Activated CD8-positive, alpha-beta memory T cell treated with anti-CD3 and anti-CD28 coated beads, Interleukin-2, amount 10 ng/mL, durations not matched to agents 7 days and 5 days (primary cell): ENCODE measurements around the gene APLF. TPM values are rescaled to one million over a fixed set of nuclear protein-coding genes. Genes with fewer than 3 reads are reported as not detected.
A peak's percentile ranks its signal among the peaks of the same experiment; 100 is the strongest.
"Not testable (repeated sequence)": the region's sequence is repeated elsewhere in the genome, so short reads cannot be mapped to it uniquely, and the experiment has no call there.

ENCODE experiments used
- ATAC-seq: fragments of 150-1000 bp; cut with Tn5 transposase; one replicate; pipeline ENCODE4 v1.10.0; 2021; ENCODE audit warnings: moderate library complexity
- CTCF ChIA-PET: fragments of 350-600 bp; sonication (Branson Sonifier 250); formaldehyde crosslinking; loops from one replicate; lab custom pipeline; 2021; ENCODE audit warnings: antibody characterized with exemption; lab: Charles Lee
- DNase-seq: peaks from one replicate; pipeline ENCODE4 v3.0.0-alpha.2; 2020
- H3K27ac Mint-ChIP-seq: one replicate; pipeline ENCODE4 v1.8.0; 2021; ENCODE audit warnings: mild to moderate bottlenecking, mixed read lengths
- H3K27me3 Mint-ChIP-seq: one replicate; pipeline ENCODE4 v1.8.0; 2021; ENCODE audit warnings: mixed read lengths
- H3K36me3 Mint-ChIP-seq: one replicate; pipeline ENCODE4 v1.8.0; 2021; ENCODE audit warnings: mild to moderate bottlenecking, mixed read lengths
- H3K4me1 Mint-ChIP-seq: one replicate; pipeline ENCODE4 v1.8.0; 2021; ENCODE audit warnings: mixed read lengths
- H3K4me3 Mint-ChIP-seq: one replicate; pipeline ENCODE4 v1.8.0; 2021; ENCODE audit warnings: mild to moderate bottlenecking, moderate library complexity, mixed read lengths
- H3K9me3 Mint-ChIP-seq: one replicate; pipeline ENCODE4 v1.8.0; 2022; ENCODE audit warnings: low read depth, mixed read lengths
- total RNA-seq, 2 experiments: library from RNA; stranded (reverse); gene quantifications; one replicate each; pipeline ENCODE4 v1.2.3, GENCODE V29; 2021

Gene APLF
- total RNA-seq, 2 experiments from 2014 or later: 3.0 to 3.3 TPM

DNA sequence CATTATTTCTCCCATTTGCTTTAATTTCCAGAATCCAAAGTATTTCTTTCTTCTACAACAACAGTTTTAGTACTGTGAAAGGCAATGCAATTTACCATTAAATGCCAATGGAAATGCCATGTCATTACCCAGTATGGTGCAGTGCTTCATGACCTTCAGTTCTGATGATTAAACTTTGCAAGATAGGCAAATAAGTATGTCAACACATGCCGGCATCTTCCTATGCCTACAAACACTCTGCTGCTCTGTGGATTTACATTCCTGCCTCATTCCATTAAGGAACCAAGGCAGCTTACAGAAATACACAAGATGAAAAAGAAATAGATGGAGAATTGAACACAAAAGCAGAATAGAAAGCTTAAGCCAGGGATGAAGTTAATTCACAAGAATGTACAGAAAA is 123.3 kb downstream of the APLF start:
- ATAC-seq: no peak
- CTCF ChIA-PET: interaction anchor here (0.5 to 1.8 kb wide), 3 partner anchors 32 to 127 kb away, joined by 3 to 5 read pairs (median 3); no protein-coding TSS in a partner anchor
- Mint-ChIP-seq H3K36me3 (no peaks in the 10 kb centered on the region), H3K4me3 (no peak overlapping the region), H3K27ac (no peak overlapping the region), H3K9me3 (no peaks in the 10 kb centered on the region), H3K4me1 (peaks cover 11% of the 10 kb centered on the region), H3K27me3 (no peaks in the 10 kb centered on the region)
- DNase-seq: no peak

DNA sequence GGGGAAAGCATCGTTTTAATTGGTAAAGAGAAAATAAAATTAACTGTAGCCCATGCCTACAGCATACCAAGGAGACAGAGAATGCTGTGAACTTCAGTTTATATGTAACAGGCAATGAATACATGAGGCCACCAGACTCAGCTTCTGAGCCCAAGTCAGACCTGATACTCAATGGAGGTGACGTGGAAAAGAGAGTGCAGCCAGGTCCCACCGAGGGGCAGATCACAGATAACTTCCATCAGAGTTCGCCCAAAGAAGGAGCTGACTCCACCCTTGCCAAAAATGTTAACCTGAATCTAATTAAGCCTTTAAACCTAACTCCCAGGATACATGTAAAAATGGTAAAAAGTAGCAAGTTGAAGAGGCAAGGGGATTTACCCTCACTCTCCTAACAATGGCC is 123.8 kb downstream of the APLF start:
- ATAC-seq: no peak
- no peak overlapping the region for H3K27ac Mint-ChIP-seq
- H3K27me3 Mint-ChIP-seq: no peaks in the 10 kb centered on the region
- H3K9me3 Mint-ChIP-seq: no peaks in the 10 kb centered on the region
- no peaks in the 10 kb centered on the region for H3K36me3 Mint-ChIP-seq
- CTCF ChIA-PET: interaction anchor here (1.4 to 1.8 kb wide), 2 partner anchors 33 to 128 kb away, joined by 3 to 5 read pairs; no protein-coding TSS in a partner anchor
- no peak overlapping the region for H3K4me3 Mint-ChIP-seq
- DNase-seq: no peak
- H3K4me1 Mint-ChIP-seq: peaks cover 11% of the 10 kb centered on the region

DNA sequence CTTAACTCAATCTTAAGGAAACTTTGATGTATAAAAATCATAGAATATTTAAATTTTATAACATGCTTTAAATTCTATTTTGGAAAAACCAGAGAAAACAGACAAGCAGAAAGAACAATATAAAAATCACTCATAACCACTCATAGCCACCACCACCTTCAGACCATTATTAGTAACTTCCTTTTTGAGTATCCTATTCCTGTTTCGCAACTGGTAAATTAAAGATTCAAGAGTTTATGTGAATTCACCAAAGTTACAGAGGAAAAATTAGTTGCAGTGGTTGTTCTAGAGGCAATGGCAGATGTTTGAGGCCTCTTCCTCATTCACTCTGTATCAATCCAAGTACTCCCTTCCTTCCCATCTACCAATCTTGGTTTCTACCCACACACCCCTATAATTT is 126.7 kb downstream of the APLF start:
- H3K9me3 Mint-ChIP-seq: no peaks in the 10 kb centered on the region

DNA sequence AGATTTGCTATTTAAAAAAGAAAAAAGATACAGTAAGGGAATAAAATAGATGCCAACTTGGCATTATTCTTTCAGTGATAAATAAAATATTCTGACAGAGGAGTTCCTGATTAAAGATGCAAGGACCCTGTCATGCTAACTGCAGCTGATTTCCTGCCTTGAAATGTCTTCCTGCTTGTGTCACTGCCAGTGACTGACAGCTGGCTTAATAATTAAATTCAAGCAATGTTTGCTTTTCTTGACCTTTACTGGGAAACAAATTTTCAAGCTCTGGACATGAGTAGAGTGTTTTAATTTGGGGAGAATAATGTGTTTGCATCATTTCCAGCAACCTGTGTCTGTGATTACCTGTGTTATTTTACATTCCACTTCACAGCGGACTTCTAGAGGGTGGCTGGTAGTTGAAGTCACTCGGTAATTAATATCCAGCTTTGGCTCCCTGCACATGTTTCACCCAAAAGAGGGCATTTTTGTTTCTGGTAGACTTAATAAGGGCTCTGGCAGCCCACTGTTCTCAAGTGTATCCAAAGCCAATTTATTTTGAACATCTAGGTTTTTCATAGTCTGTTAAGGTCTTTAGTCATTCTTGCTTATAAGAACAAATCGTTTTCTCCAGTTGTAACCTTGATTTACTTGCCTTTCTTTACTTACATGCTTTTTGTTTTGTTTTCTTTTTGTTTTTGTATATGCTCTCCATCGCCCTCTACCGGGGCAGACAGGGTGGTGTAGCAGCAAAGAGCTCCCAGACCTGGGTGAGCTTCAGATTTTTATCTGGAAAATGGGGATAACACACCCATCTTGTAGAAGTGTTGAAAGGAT is 127.5 kb downstream of the APLF start:
- DNase-seq (peak; percentile 69), ATAC-seq (peak; percentile 77)
- Mint-ChIP-seq H3K36me3 (peaks cover 2% of the 10 kb centered on the region), H3K4me1 (peaks cover 11% of the 10 kb centered on the region), H3K9me3 (peaks cover 2% of the 10 kb centered on the region), H3K27me3 (peaks cover 13% of the 10 kb centered on the region), H3K4me3 (peak overlapping the region; percentile 27), H3K27ac (peak overlapping the region; percentile 50)
- CTCF ChIA-PET: interaction anchor here (0.8 to 3.1 kb wide), 42 partner anchors 8 to 490 kb away, joined by 3 to 19 read pairs (median 4); partner anchors contain the start of genes APLF and FBXO48

More for the DNA sequence above, 126.7 kb downstream of the APLF start:
- H3K4me1 Mint-ChIP-seq: peaks cover 11% of the 10 kb centered on the region
- CTCF ChIA-PET: interaction anchor here (1.0 to 2.5 kb wide), 6 partner anchors 89 to 332 kb away, joined by 3 to 19 read pairs (median 4); no protein-coding TSS in a partner anchor
- DNase-seq (no peak), ATAC-seq (no peak)
- no peak overlapping the region for H3K27ac Mint-ChIP-seq
- H3K36me3 Mint-ChIP-seq: no peaks in the 10 kb centered on the region
- H3K27me3 Mint-ChIP-seq: peaks cover 5% of the 10 kb centered on the region
- H3K4me3 Mint-ChIP-seq: no peak overlapping the region

DNA sequence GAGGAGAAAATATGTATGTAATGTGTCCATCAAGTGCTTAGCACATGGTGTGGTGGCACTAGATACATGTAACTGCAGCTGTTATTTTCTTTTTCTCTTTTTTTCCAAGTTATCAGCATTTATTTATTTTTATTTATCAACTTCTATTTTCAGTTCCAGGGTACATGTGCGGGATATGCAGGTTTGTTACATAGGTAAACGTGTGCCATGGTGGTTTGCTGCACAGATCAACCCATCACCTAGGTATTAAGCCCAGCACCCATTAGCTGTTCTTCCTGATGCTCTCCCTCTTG is 128.1 kb downstream of the APLF start:
- H3K4me3 Mint-ChIP-seq: peak overlapping the region; percentile 27
- peaks cover 13% of the 10 kb centered on the region for H3K27me3 Mint-ChIP-seq
- peaks cover 11% of the 10 kb centered on the region for H3K4me1 Mint-ChIP-seq
- H3K36me3 Mint-ChIP-seq, ATAC-seq, DNase-seq, H3K9me3 Mint-ChIP-seq: not testable (repeated sequence)
- H3K27ac Mint-ChIP-seq: peak overlapping the region; percentile 50
- CTCF ChIA-PET: interaction anchor here (0.8 to 3.1 kb wide), 39 partner anchors 8 to 490 kb away, joined by 3 to 19 read pairs (median 4); partner anchors contain the start of genes APLF and FBXO48

DNA sequence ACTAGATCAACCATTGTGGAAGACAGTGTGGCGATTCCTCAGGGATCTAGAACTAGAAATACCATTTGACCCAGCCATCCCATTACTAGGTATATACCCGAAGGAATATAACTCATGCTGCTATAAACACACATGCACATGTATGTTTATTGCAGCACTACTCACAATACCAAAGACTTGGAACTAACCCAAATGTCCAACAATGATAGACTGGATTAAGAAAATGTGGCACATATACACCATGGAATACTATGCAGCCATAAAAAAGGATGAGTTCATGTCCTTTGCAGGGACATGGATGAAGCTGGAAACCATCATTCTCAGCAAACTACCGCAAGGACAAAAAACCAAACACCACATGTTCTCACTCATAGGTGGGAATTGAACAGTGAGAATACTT is 133.1 kb downstream of the APLF start:
- ATAC-seq, H3K9me3 Mint-ChIP-seq, H3K4me1 Mint-ChIP-seq, H3K27ac Mint-ChIP-seq, DNase-seq, CTCF ChIA-PET, H3K4me3 Mint-ChIP-seq, H3K36me3 Mint-ChIP-seq: not testable (repeated sequence)
- H3K27me3 Mint-ChIP-seq: peaks cover 13% of the 10 kb centered on the region

DNA sequence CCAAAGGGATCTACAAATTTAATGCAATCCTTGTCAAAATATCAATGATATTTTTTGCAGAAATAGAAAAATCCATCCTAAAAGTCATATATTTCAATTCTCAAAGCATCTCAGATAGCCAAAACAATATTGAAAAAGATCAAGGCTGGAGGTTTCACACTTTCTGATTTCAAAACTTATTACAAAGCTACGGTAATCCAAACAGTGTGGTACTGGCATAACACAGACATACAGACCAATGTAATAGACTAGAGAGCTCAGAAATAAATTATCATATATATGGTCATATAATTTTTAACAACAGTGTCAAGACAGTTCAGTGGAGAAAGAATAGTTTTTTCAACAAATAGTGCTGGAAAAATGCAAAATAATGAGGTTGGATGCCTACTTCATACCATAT is 135.7 kb downstream of the APLF start:
- no peak overlapping the region for H3K4me3 Mint-ChIP-seq
- DNase-seq (no peak), ATAC-seq (no peak)
- peaks cover 8% of the 10 kb centered on the region for H3K27me3 Mint-ChIP-seq
- H3K36me3 Mint-ChIP-seq: peaks cover 7% of the 10 kb centered on the region
- peaks cover 5% of the 10 kb centered on the region for H3K9me3 Mint-ChIP-seq
- H3K4me1 Mint-ChIP-seq: peaks cover 11% of the 10 kb centered on the region
- no peak overlapping the region for H3K27ac Mint-ChIP-seq
- CTCF ChIA-PET: interaction anchor here (1.5 kb wide), 1 partner anchor 8 kb away, joined by 4 read pairs; no protein-coding TSS in a partner anchor

DNA sequence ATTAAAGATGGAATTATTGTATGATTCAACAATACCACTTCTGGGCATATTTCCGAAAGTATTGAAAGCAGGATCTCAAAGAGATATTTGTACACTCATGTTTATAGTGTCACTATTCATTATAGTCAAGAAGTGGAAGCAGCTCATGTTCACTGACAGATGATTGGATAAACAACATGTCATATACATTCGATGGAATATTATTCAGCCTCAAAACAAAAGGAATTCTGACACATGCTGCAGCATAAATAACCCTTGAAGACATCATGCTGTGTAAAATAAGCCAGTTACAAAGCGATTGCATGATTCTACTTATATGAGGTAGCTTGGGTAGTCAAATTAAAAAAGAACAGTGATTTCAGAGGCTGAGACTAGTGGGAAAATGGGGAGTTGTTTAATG is 136.7 kb downstream of the APLF start:
- Mint-ChIP-seq H3K4me1 (peaks cover 11% of the 10 kb centered on the region), H3K27me3 (peaks cover 8% of the 10 kb centered on the region), H3K9me3 (peaks cover 5% of the 10 kb centered on the region), H3K4me3 (no peak overlapping the region), H3K36me3 (peaks cover 7% of the 10 kb centered on the region), H3K27ac (no peak overlapping the region)
- ATAC-seq: no peak
- CTCF ChIA-PET: interaction anchor here (1.5 kb wide), 1 partner anchor 9 kb away, joined by 4 read pairs; no protein-coding TSS in a partner anchor
- DNase-seq: no peak

DNA sequence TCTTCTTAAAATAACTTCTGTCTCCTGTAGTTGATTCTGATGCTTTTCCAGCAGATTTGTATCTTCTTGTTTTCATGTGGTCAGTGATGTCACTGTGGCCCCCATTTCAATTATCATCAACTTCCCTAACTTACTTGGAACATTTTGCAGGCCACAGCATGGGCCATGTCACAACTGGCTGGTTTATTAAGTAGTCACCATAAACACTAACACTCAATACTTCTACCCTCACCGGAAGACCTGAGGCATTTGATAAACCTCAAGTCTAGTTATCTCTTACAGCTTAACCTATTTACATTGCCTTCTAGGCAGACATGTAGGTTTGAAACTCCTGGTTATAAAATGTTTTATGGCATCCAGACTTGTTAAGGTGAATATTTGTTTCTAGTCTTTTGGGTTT is 138.6 kb downstream of the APLF start:
- peaks cover 5% of the 10 kb centered on the region for H3K9me3 Mint-ChIP-seq
- H3K27me3 Mint-ChIP-seq: no peaks in the 10 kb centered on the region
- DNase-seq (no peak), ATAC-seq (no peak)
- peaks cover 10% of the 10 kb centered on the region for H3K36me3 Mint-ChIP-seq
- H3K4me1 Mint-ChIP-seq: peaks cover 11% of the 10 kb centered on the region
- no peak overlapping the region for H3K4me3 Mint-ChIP-seq
- CTCF ChIA-PET: interaction anchor here (3.8 kb wide), 1 partner anchor 10 kb away, joined by 18 read pairs; no protein-coding TSS in a partner anchor
- no peak overlapping the region for H3K27ac Mint-ChIP-seq

DNA sequence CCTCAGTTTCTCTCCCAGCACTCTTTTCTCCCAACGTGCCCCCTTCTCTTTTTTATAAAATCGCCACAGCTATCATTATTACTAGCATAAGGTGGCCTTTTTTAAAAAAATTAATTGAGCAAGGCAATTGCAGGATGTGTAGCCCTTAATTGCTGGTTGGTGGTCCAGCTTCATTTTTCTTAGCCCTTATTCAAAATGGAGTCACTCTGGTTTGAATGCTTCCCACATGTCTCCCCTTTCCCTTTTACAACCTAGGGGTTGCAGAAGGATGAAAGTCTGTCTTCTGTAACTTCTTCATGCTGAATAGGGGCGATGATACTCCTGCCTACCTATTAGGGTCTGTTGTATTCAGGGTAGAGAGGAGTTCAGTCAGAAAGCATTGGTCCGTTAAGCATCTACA is 139.4 kb downstream of the APLF start:
- ATAC-seq (no peak), DNase-seq (no peak)
- peaks cover 11% of the 10 kb centered on the region for H3K4me1 Mint-ChIP-seq
- peaks cover 5% of the 10 kb centered on the region for H3K9me3 Mint-ChIP-seq
- H3K36me3 Mint-ChIP-seq: peaks cover 10% of the 10 kb centered on the region
- CTCF ChIA-PET: interaction anchor here (3.8 kb wide), 1 partner anchor 11 kb away, joined by 18 read pairs; no protein-coding TSS in a partner anchor
- no peak overlapping the region for H3K27ac Mint-ChIP-seq
- H3K4me3 Mint-ChIP-seq: no peak overlapping the region
- H3K27me3 Mint-ChIP-seq: no peaks in the 10 kb centered on the region

DNA sequence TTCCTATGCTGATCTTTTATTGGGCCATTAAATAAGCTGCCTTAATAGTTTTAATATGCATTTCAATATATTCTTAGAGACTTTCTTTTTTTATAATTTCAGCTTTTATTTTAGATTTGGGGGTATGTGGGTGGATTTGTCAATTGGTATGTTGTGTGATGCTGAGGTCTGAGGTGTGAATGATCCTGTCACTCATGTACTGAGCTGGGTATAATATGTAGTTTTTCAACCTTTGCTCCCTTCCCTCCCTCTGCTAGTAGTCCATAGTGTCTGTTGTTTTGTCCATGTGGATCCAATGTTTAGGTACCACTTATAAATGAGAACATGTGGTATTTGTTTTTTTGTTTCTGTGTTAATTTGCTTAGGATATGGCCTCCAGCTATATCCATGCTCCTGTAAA is 140.5 kb downstream of the APLF start:
- peaks cover 11% of the 10 kb centered on the region for H3K4me1 Mint-ChIP-seq
- no peak overlapping the region for H3K27ac Mint-ChIP-seq
- H3K27me3 Mint-ChIP-seq: no peaks in the 10 kb centered on the region
- no peak overlapping the region for H3K4me3 Mint-ChIP-seq
- H3K36me3 Mint-ChIP-seq: peaks cover 9% of the 10 kb centered on the region
- CTCF ChIA-PET: interaction anchor here (1.4 to 3.8 kb wide), 2 partner anchors 12 to 38 kb away, joined by 4 to 18 read pairs; no protein-coding TSS in a partner anchor
- ATAC-seq: no peak
- no peak for DNase-seq
- peaks cover 5% of the 10 kb centered on the region for H3K9me3 Mint-ChIP-seq

DNA sequence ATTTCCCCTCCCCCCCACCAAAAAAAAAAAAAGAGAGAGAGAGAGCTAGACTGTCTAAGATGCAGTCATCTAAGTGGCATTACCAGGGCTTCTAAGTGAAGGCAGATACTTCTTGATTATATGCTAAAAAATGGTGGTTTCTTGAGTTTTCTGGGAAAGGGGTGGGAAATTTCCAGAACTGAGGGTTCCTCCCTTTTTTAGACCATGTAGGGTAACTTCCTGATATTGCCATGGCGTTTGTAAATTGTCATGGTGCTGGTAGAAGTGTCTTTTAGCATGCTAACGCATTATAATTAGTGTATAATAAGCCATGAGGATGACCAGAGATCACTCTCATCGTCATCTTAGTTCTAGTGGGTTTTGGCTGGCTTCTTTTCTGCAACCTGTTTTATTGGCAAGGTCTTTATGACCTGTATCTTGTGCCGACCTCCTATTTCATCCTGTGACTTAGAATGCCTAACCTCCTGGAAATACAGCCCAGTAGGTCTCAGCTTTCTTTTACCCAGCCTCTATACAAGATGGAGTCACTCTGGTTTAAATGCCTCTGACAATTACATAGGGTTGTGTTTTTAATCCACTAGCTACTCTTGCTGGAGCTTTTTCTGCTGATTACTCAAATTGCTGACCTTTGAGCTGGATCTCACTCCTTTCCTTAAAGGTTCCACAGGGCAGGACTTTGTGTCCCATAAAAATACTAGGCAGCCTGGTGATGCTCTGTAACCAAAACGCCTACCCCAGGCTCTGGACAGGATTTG is 145.6 kb downstream of the APLF start:
- Mint-ChIP-seq H3K4me1 (no peaks in the 10 kb centered on the region), H3K27ac (no peak overlapping the region), H3K9me3 (peaks cover 5% of the 10 kb centered on the region), H3K4me3 (no peak overlapping the region), H3K27me3 (no peaks in the 10 kb centered on the region), H3K36me3 (peaks cover 9% of the 10 kb centered on the region)
- no peak for DNase-seq
- ATAC-seq: no peak
- CTCF ChIA-PET: no interaction called here

DNA sequence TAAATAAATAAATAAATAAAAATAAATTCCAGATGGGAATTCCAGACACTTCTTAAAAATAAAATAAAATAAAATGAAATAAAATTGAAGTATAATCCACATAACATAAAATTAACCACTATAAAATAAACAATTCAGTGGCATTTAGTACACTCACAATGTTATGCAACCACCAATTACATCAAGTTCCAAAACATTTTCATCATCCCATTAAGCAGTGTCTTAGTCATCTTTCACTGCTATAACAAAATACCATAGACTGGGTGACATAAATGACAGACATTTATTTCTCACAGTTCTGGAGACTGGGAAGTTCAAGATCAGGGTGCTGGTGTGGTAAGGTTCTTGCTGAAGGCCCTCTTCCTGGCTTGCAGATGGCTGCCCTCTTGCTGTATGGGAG is 153.4 kb downstream of the APLF start:
- ATAC-seq (no peak), DNase-seq (no peak)
- peaks cover 4% of the 10 kb centered on the region for H3K36me3 Mint-ChIP-seq
- no peak overlapping the region for H3K4me3 Mint-ChIP-seq
- no peak overlapping the region for H3K27ac Mint-ChIP-seq
- peaks cover 2% of the 10 kb centered on the region for H3K9me3 Mint-ChIP-seq
- no peaks in the 10 kb centered on the region for H3K27me3 Mint-ChIP-seq
- no peaks in the 10 kb centered on the region for H3K4me1 Mint-ChIP-seq
- CTCF ChIA-PET: no interaction called here
